Stimulated activated CD4-positive, alpha-beta T cell treated with anti-CD3 and anti-CD28 coated beads, Interleukin-4, amount 100 ng/mL, for 24 hours (primary cell): ENCODE data around the gene CRACR2B.

Experiments used
- DNase-seq: peaks from one replicate; pipeline ENCODE4 v3.0.0-alpha.2; 2020

The CRACR2B gene

GRCh38 chr11:855330-855674 is 27.6 kb downstream of the CRACR2B start:
- no peak for DNase-seq

DNA sequence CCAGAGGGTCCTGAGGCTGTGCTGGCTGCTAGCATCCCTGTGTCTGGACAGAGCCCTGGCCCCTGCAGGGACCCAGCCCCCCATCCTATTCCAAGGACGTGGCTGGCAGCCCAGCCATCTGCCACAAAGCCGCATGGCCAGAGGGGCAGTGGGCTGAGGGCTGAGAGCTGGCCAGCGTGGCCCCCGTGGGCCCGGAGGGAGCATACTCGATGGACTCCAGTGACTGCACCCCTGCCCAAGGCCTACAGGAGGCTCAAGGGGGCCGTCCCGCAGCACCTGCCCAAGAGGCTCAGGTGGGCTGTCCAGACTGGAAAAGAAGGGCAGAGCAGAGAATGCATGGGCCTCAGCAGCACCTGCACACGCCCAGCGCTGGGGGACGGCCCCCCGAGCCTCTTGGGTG is 28.1 kb downstream of the CRACR2B start:
- no peak for DNase-seq

GRCh38 chr11:856397-856796 is 28.7 kb downstream of the CRACR2B start:
- DNase-seq, result no peak

DNA sequence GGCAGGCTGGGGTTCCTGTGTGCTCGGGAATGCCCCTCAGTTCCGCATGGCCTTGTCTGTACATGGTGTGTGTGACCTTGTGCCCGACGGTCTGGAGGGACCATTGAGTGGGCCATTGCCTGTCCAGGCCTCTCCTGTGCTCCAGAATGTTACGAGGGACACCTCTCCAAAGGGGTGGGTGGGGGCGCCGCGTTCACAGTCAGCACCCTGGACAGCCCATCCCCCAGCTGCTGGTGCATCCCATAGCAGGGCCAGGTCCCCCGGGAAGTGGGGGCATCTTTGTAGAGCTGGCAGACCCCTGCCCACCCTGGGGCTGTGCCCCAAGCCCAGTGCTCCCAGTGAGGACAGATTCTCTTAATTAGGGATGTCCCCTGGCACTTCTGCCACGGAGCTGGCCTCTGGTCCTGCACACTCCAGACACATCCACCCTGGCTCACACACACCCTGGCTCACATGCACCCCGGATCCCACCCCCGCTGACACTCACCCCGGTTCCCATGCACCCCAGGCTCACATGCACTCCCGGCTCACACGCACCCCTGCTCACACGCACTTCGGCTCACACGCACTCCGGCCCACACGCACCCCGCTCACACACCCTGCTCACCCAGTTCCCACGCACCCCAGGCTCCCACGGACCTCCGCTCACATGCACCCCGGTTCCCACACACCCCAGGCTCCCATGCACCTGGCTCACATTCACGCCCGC is 30.5 kb downstream of the CRACR2B start:
- no peak for DNase-seq

- DNase-seq, result no peak
Measured at GRCh38 chr11:858762-859339, 31.1 kb downstream of the CRACR2B start.

- DNase-seq, result no peak
Measured at GRCh38 chr11:859394-860131, 31.8 kb downstream of the CRACR2B start.

DNA sequence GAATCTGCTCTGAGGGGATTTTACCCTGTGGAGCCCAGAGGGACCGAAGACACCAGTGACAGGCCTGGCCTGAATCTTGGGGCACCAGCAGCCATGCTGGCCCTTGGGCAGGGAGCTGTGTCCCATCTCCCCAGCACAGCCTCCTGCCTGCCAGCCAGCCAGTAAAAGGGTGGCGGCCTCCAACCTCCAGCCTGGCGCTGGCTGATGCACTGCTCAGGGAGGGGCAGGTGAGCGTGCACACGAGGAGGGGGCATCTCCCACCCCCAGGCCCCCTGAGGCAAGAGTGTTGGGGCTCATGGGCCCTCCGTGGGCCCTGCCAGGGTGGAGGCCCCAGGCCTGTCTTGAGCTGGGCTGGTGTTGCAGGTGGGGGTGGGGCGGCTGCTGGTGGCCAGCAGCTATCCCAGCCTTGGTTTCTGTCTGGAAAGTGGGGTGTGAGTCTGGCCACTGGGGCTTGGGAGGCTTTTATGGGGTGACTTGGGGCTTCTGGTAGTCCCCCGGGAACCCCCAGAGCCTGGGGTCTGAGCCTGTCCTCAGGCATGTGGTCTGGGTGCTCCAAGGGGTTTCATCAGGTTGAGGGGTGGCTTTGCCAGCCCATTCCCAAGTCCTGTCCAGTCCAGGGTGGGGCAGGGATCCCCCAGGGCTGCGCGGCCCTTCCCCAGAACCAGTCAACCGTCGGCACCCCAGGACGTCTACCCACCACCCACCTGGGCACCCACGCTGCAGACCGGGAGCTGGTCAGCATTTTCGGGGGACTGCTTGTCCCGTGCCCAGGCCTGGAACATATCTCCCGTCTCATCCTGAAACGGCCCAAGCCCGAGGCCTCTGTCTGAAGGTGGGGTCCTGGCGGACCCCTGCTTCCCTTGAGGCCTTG is 32.8 kb downstream of the CRACR2B start:
- no peak for DNase-seq

DNA sequence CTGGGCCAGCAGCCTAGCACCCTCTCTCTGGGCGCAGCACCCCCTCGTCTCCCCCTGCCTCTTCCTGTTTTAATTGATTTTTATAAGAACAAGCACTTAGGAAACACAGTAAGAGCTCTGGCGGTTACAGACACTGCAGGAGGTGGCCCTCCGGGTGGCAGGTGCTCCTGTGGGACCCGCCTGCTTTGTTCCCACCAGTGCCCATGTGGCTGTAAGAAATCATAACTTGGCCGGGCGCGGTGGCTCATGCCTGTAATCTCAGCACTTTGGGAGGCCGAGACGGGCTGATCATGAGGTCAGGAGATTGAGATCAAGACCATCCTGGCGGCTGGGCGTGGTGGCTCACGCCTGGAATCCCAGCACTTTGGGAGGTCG is 33.4 kb downstream of the CRACR2B start:
- DNase-seq, result no peak

DNA sequence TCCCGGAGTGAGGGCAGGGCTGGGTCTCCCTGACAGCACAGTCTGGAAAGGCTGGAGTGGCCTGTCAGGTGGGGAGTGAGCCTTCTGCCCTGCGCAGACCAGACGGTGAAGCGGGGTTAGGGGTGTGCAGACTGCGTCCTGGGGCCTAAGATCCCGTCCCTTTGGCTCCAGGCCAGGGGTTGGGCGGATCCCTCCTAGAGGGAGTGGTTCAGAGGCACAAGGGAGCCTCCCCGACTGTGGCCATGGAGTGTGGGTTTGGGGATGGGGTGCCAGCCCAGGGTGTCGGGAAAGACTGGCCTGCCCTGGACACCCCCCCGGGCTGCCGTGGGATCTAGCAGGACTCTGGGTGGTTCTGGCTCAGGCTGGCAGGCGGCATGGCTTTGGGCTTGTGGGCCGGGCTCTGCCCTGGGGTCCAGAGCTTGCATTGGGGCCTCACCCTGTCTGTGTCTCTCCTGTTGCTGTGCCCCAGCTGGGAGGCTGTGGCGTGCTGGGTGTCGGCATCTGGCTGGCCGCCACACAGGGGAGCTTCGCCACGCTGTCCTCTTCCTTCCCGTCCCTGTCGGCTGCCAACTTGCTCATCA is 34.5 kb downstream of the CRACR2B start:
- DNase-seq, result no peak

DNA sequence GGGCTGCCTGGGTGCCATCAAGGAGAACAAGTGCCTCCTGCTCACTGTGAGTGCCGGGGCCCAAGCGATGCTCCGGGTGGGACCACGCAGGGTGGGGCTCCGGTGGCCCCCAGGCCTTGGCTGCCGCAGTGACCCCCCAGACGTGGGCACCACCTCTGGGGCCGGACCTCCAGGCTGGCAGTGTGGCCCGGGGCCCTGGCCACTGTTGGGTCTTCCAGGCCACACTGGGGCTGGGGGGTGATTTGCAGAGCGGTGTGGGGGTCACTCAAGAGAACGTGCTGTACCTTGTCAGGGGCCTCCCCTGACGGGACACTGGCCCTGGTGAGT is 34.9 kb downstream of the CRACR2B start:
- DNase-seq, result no peak

- DNase-seq, result no peak
Measured at GRCh38 chr11:863023-863909, 35.5 kb downstream of the CRACR2B start.

DNA sequence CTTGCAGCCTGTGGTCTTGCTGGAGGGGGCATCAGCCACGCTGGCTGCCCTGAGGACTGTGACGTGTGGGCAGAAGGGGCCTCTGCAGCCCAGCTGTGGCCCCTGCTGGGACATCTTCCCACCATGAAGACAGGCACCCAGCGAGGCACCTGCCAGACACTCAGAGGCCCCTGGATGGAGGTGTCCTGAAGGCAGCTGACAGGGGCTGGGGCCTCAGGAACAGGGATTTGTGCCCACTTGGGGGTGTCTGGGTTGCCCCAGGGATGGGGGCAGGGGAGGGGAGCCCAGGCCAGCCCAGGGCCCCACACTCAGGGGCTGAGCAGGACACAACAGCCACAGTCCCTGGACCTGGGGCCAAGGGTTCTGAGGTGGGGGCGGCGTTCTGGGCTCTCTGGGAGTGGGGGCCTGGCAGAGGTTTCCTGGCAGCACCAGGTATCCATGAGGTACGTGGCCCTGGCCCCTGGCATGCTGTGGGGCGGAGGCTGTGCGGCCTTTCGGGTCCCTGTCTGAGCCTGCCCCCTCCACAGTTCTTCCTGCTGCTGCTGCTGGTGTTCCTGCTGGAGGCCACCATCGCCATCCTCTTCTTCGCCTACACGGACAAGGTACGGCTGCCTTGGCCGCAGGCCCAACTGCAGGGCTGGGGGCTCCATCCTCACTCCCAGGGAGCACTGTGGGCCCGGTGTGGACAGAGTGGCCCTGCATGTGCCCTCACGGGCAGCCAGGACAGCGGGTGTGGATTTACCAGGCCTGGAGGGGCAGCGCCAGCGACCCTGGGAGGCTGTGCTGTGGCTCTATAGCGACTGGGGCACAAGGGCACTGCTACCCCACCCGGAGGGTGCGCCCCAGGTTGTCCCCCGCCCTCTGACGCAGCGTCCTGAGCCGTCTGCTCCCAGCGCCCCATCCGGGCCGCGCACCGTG is 36.5 kb downstream of the CRACR2B start:
- no peak for DNase-seq

- DNase-seq, result no peak
Measured at GRCh38 chr11:864898-865297, 37.2 kb downstream of the CRACR2B start.

GRCh38 chr11:865462-866430 is 38.0 kb downstream of the CRACR2B start:
- DNase-seq, result no peak

- no peak for DNase-seq
Measured at GRCh38 chr11:866481-866880, 38.8 kb downstream of the CRACR2B start.

GRCh38 chr11:867856-868358 is 40.2 kb downstream of the CRACR2B start:
- DNase-seq, result no peak

DNA sequence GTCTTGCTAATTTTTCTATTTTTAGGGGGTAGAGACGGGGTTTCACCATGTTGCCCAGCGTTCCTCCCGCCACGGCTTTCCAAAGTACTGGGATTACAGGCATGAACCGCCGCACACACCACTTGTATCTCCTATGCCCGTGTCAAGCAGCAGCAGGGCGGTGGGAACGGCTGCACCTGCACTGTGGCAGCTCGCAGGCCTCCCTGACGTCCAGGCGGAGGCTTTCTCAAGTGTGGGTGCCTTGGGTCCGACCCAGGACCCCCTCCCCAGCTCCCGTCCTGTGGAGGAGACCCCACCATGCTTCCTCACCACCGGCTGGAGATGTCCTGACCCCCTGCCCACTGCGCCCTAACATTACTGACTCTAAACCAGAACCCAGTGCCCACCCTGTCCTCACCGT is 40.7 kb downstream of the CRACR2B start:
- no peak for DNase-seq

GRCh38 chr11:868802-869201 is 41.1 kb downstream of the CRACR2B start:
- no peak for DNase-seq

GRCh38 chr11:869399-870126 is 41.8 kb downstream of the CRACR2B start:
- no peak for DNase-seq
